Mononuclear cell (primary cell): ENCODE results near the gene PEX13. TPM values are rescaled to one million over a fixed set of nuclear protein-coding genes. Genes with fewer than 3 reads are reported as not detected.
A peak's percentile ranks its signal among the peaks of the same experiment; 100 is the strongest.
"Not testable (repeated sequence)": the region's sequence is repeated elsewhere in the genome, so short reads cannot be mapped to it uniquely, and the experiment has no call there.

Experiments used
- H3K27me3 ChIP-seq: 2 replicates; pipeline ENCODE4 v1.6.0; 2011; ENCODE audit warnings: low read length, control low read depth; ENCODE audit not compliant: insufficient read depth
- H3K4me1 ChIP-seq: 2 replicates; pipeline ENCODE4 v1.5.1; 2011; ENCODE audit warnings: mild to moderate bottlenecking, low read length, control low read depth; ENCODE audit not compliant: insufficient read depth
- H3K4me3 ChIP-seq: 2 replicates; pipeline ENCODE4 v1.5.1; 2011; ENCODE audit warnings: mild to moderate bottlenecking, low read length, moderate library complexity
- H3K9me3 ChIP-seq: 2 replicates; pipeline ENCODE4 v1.5.1; 2011; ENCODE audit warnings: low read depth, mild to moderate bottlenecking, control low read depth, low read length
- total RNA-seq: library from RNA; depleted of rRNA; stranded (reverse); fragments of >200 nt; gene quantifications from one replicate; pipeline ENCODE4 v1.2.3, GENCODE V29; 2012

Gene PEX13
- total RNA-seq, 1 donor: 32.1 TPM

GRCh38 chr2:61018798-61019197 lies 1.3 kb downstream of the PEX13 start:
- peaks cover 33% of the 10 kb centered on the region for H3K4me1 ChIP-seq
- H3K9me3 ChIP-seq: no peaks in the 10 kb centered on the region
- H3K27me3 ChIP-seq: no peaks in the 10 kb centered on the region
- peak overlapping the region; percentile 88 for H3K4me3 ChIP-seq

- Histone ChIP-seq H3K27me3 (no peaks in the 10 kb centered on the region), H3K9me3 (no peaks in the 10 kb centered on the region)
These were observed 3.7 kb downstream of the PEX13 start for GRCh38 chr2:61021228-61021660.

GRCh38 chr2:61023670-61024069 lies 6.2 kb downstream of the PEX13 start:
- Histone ChIP-seq H3K4me1 (peaks cover 18% of the 10 kb centered on the region), H3K4me3 (no peak overlapping the region), H3K9me3 (no peaks in the 10 kb centered on the region), H3K27me3 (no peaks in the 10 kb centered on the region)

More at GRCh38 chr2:61021228-61021660, 3.7 kb downstream of the PEX13 start:
- no peak overlapping the region for H3K4me3 ChIP-seq
- H3K4me1 ChIP-seq: peaks cover 26% of the 10 kb centered on the region

GRCh38 chr2:61029533-61029932 lies 12.0 kb downstream of the PEX13 start:
- Histone ChIP-seq H3K9me3 (no peaks in the 10 kb centered on the region), H3K4me1 (peaks cover 11% of the 10 kb centered on the region), H3K4me3 (no peak overlapping the region), H3K27me3 (no peaks in the 10 kb centered on the region)

GRCh38 chr2:61034592-61034991 lies 17.1 kb downstream of the PEX13 start:
- H3K9me3 ChIP-seq, H3K4me1 ChIP-seq, H3K27me3 ChIP-seq, H3K4me3 ChIP-seq: not testable (repeated sequence)

- H3K9me3 ChIP-seq, H3K4me1 ChIP-seq, H3K27me3 ChIP-seq, H3K4me3 ChIP-seq: not testable (repeated sequence)
These were observed 19.1 kb downstream of the PEX13 start for GRCh38 chr2:61036643-61037042.

- Histone ChIP-seq H3K9me3 (no peaks in the 10 kb centered on the region), H3K27me3 (no peaks in the 10 kb centered on the region), H3K4me3 (no peak overlapping the region), H3K4me1 (peaks cover 13% of the 10 kb centered on the region)
These were observed 25.3 kb downstream of the PEX13 start for GRCh38 chr2:61042807-61043206.

- Histone ChIP-seq H3K27me3 (no peaks in the 10 kb centered on the region), H3K4me3 (no peak overlapping the region), H3K9me3 (no peaks in the 10 kb centered on the region)
These were observed 27.1 kb downstream of the PEX13 start for GRCh38 chr2:61044636-61045035.

GRCh38 chr2:61045226-61045625 lies 27.7 kb downstream of the PEX13 start:
- Histone ChIP-seq H3K4me1 (peaks cover 13% of the 10 kb centered on the region), H3K9me3 (no peaks in the 10 kb centered on the region), H3K27me3 (no peaks in the 10 kb centered on the region), H3K4me3 (no peak overlapping the region)

More at GRCh38 chr2:61044636-61045035, 27.1 kb downstream of the PEX13 start:
- peaks cover 13% of the 10 kb centered on the region for H3K4me1 ChIP-seq

- Histone ChIP-seq H3K27me3 (no peaks in the 10 kb centered on the region), H3K4me1 (peaks cover 13% of the 10 kb centered on the region), H3K4me3 (no peak overlapping the region), H3K9me3 (no peaks in the 10 kb centered on the region)
These were observed 28.5 kb downstream of the PEX13 start for GRCh38 chr2:61045999-61046398.

GRCh38 chr2:61055557-61055956 lies 38.0 kb downstream of the PEX13 start:
- Histone ChIP-seq H3K4me3 (no peak overlapping the region), H3K4me1 (no peaks in the 10 kb centered on the region), H3K27me3 (no peaks in the 10 kb centered on the region), H3K9me3 (no peaks in the 10 kb centered on the region)

- H3K4me3 ChIP-seq: no peak overlapping the region
- H3K4me1 ChIP-seq: no peaks in the 10 kb centered on the region
- H3K27me3 ChIP-seq: no peaks in the 10 kb centered on the region
- H3K9me3 ChIP-seq: no peaks in the 10 kb centered on the region
These were observed 40.0 kb downstream of the PEX13 start for GRCh38 chr2:61057562-61057961.

- no peaks in the 10 kb centered on the region for H3K27me3 ChIP-seq
- no peaks in the 10 kb centered on the region for H3K4me1 ChIP-seq
- no peak overlapping the region for H3K4me3 ChIP-seq
- H3K9me3 ChIP-seq: no peaks in the 10 kb centered on the region
These were observed 41.9 kb downstream of the PEX13 start for GRCh38 chr2:61059382-61059781.

GRCh38 chr2:61065714-61066709 lies 48.5 kb downstream of the PEX13 start, which contains the start of gene SANBR:
SANBR (plus strand) TSS chr2:61065871; CDS start chr2:61070351, 4,480 bp downstream.
- H3K4me3 ChIP-seq: peak within 1 kb of the TSS; percentile 69
- no peaks in the 10 kb centered on the region for H3K9me3 ChIP-seq

GRCh38 chr2:61074100-61074499 lies 56.6 kb downstream of the PEX13 start:
- Histone ChIP-seq H3K27me3 (no peaks in the 10 kb centered on the region), H3K9me3 (no peaks in the 10 kb centered on the region), H3K4me1 (no peaks in the 10 kb centered on the region), H3K4me3 (no peak overlapping the region)

More at GRCh38 chr2:61065714-61066709, 48.5 kb downstream of the PEX13 start, which contains the start of gene SANBR:
- no peaks in the 10 kb centered on the region for H3K27me3 ChIP-seq
- peaks cover 14% of the 10 kb centered on the region for H3K4me1 ChIP-seq
